Natural killer cell treated with Interleukin-12 subunit alpha and Interleukin-12 subunit beta and Interleukin-15 and Interleukin-18, amount 100 ng/mL, for 72 hours (primary cell): ENCODE results near the gene UBE2R2. TPM values are rescaled to one million over a fixed set of nuclear protein-coding genes. Genes with fewer than 3 reads are reported as not detected.
A peak's percentile ranks its signal among the peaks of the same experiment; 100 is the strongest.
"Not testable (repeated sequence)": the region's sequence is repeated elsewhere in the genome, so short reads cannot be mapped to it uniquely, and the experiment has no call there.

Experiments used
- ATAC-seq, 2 donors: fragments of 150-1000 bp; cut with Tn5 transposase in 1 of 2; sonication (Bioruptor Pico), chemical (Tn5 transposase) in 1 of 2; 2 replicates each; pipeline ENCODE4 v1.10.0; 2021
- DNase-seq: peaks from one replicate; pipeline ENCODE4 v3.0.0; 2022; ENCODE audit warnings: low spot score
- H3K27ac Mint-ChIP-seq, 2 donors: 1 replicate in 1 of 2; 2 replicates in 1 of 2; pipeline ENCODE4 v1.8.0; 2022; ENCODE audit warnings: mixed read lengths in 2 of 2, mild to moderate bottlenecking in 1 of 2, moderate library complexity in 1 of 2
- H3K27me3 Mint-ChIP-seq, 2 donors: 1 replicate in 1 of 2; 2 replicates in 1 of 2; pipeline ENCODE4 v1.8.0; 2022; ENCODE audit warnings: mixed read lengths in 2 of 2
- H3K36me3 Mint-ChIP-seq: one replicate; pipeline ENCODE4 v1.8.0; 2022; ENCODE audit warnings: mixed read lengths
- H3K4me1 Mint-ChIP-seq, 2 donors: 1 replicate in 1 of 2; 2 replicates in 1 of 2; pipeline ENCODE4 v1.8.0; 2022; ENCODE audit warnings: low read depth in 2 of 2, mixed read lengths in 2 of 2, mild to moderate bottlenecking in 1 of 2
- H3K4me3 Mint-ChIP-seq: one replicate; pipeline ENCODE4 v1.8.0; 2022; ENCODE audit warnings: mixed read lengths
- H3K9me3 Mint-ChIP-seq: 2 replicates; pipeline ENCODE4 v1.8.0; 2022; ENCODE audit warnings: mixed read lengths
- total RNA-seq, 2 donors: library from RNA; stranded (reverse); gene quantifications; one replicate each; pipeline ENCODE4 v1.2.3, GENCODE V29; 2022

UBE2R2 gene
- total RNA-seq, 2 donors from 2014 or later = 37.5 to 40.0 TPM

DNA sequence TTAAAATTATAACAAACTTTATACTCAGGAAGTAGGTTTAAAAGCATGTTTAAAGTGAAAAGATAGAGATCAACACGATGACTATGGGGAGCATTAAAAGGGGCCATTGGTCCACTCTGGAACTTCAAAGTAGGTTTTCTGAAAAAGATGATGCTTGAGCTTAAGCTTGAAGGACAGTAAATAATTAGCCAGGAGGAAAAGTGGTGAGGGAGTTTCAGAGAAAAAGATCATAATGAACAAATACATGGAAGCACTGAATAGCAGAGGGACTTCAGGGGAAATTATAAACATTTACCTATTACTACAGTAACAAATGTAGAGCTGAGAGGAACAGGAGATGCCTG, 8.0 kb upstream of the UBE2R2 start:
- ATAC-seq, H3K27ac Mint-ChIP-seq, H3K36me3 Mint-ChIP-seq, DNase-seq, H3K9me3 Mint-ChIP-seq, H3K4me1 Mint-ChIP-seq, H3K4me3 Mint-ChIP-seq: not testable (repeated sequence)
- H3K27me3 Mint-ChIP-seq = peaks cover 2 to 17% of the 10 kb centered on the region in 2 donors

DNA sequence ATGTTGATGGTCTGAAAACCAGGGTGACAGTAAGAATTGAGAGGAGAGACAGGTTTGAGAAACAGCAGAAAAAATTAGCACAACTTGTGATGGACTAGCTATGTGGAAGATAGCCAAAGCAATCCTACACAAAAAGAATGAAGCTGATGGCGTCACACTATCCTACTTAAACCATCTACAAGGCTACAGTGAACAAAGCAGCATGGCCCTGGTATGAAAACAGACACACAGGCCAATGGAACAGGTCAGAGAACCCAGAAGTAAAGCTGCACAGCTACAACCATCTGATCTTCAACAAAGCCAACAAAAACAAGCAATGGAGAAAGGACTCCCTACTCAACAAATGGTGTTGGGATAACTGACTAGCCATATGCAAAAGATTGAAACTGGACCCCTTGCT, 7.5 kb upstream of the UBE2R2 start:
- peaks cover 8 to 10% of the 10 kb centered on the region in 2 donors for H3K4me1 Mint-ChIP-seq

DNA sequence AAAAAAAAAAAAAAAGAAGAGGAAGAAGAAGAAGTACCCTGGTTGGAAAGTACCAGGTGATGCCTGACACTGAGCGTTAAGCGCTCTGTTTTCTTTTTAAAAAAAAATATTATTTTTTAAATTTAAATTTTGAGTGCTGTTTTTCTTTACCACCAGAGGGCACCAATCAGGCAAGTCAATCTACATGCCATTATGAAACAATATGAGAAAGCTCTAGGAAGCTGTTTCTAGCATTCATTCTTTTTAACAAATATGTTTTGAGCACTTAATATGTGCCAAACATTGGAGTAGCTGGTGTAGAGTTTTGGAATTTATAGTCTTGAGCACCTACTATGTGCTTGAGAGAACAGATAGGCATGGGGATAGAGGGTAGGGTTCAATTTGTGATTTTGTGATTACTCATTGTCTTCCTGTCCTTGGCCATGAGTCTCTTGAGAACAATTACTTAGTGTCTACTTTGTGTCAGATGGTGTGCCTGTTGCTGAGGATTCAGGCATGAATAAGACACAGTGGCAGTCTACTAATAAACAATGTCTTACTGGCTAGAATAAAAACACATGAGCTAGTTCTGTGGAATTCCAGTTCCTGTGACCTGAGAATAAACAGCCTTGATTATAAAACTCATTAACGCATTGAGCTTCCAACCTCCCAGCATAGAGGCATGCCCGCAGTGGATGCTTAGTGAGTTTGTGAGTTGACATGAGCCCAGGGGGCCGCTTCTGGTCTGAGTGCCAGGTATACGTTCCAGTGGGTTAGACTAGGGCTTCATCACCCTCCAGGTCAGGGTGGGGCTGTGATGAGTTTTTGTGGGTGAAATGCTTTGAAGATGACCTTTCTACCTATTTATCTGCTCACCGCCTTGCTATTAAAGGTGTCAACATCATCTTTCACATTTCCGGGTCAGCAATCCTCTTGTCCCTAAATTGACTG, 3.0 kb upstream of the UBE2R2 start:
- DNase-seq = no peak
- Mint-ChIP-seq H3K9me3 (no peaks in the 10 kb centered on the region), H3K27me3 (peaks cover 0 to 5% of the 10 kb centered on the region in 2 donors), H3K4me3 (peak overlapping the region; percentile 8), H3K4me1 (peaks cover 32 to 37% of the 10 kb centered on the region in 2 donors), H3K27ac (peak overlapping the region; percentile 75 to 88), H3K36me3 (peaks cover 7% of the 10 kb centered on the region)
- ATAC-seq = no peak

More for the DNA sequence above, 7.5 kb upstream of the UBE2R2 start:
- Mint-ChIP-seq H3K27me3 (peaks cover 2 to 15% of the 10 kb centered on the region in 2 donors), H3K36me3 (no peaks in the 10 kb centered on the region), H3K9me3 (no peaks in the 10 kb centered on the region), H3K27ac (no peak overlapping the region), H3K4me3 (no peak overlapping the region)
- ATAC-seq (no peak), DNase-seq (no peak)

DNA sequence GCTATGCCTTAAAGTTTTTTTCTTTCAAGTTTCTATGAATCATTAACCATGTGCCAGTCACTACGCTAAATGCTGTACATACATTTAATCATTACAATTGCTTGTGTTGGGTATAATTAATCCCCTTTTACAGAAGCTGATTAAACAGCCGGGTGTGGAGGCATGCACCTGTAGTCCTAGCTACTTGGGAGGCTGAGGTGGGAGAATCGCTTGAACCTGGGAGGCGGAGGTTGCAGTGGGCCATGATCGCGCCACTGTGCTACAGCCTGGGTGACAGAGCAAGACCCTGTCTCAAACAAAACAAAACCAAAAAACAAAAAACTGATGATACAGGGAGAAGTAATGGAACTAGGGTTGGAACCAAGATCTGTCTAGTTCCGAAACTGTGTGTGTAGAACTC, 1.2 kb upstream of the UBE2R2 start:
- peaks cover 41 to 49% of the 10 kb centered on the region in 2 donors for H3K4me1 Mint-ChIP-seq
- DNase-seq = no peak
- peak overlapping the region; percentile 87 for H3K4me3 Mint-ChIP-seq
- H3K27ac Mint-ChIP-seq = peak overlapping the region; percentile 88 to 89
- H3K36me3 Mint-ChIP-seq = peaks cover 7% of the 10 kb centered on the region
- ATAC-seq = no peak
- no peaks in the 10 kb centered on the region for H3K9me3 Mint-ChIP-seq
- H3K27me3 Mint-ChIP-seq = no peaks in the 10 kb centered on the region

DNA sequence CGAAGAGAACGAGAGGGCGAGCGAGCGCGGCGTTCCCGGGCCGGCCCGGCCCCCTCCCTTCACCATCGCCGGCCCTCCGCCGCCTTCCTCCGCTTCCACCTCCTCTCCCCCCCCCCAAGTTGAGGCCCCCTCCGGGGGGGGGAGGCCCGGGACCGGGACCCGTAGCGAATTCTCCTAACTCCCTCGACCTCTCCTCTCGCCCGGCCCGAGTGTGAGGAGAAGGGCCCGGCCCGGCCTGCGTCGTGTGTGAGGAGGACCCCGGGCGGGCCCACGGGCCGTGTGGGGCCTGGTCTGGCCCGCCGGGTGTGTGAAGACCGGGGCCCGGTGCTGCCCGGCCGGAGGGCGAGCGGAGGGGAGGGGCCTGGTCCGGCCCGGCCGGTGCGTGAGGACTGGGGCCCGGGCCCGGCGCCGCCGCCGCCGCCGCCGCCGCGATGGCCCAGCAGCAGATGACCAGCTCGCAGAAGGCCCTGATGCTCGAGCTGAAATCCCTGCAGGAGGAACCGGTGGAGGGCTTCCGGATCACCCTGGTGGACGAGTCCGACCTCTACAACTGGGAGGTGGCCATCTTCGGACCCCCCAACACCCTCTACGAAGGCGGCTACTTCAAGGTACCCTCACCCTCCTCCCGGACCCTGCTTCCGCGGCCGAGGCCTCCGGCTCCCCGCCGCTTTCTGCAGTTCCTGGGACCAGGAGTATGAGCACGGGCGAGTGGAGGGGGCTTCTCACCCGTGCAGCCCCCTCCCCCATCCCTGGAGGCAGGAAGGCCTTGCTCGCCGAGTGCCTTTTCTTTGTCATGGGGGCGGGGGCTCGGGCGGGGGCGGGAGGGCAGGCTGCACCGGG, 587 bp downstream of the UBE2R2 start:
- Mint-ChIP-seq H3K27ac (peak overlapping the region; percentile 88 to 92), H3K4me1 (peaks cover 47 to 54% of the 10 kb centered on the region in 2 donors), H3K9me3 (no peaks in the 10 kb centered on the region), H3K36me3 (peaks cover 7% of the 10 kb centered on the region), H3K27me3 (no peaks in the 10 kb centered on the region), H3K4me3 (peak overlapping the region; percentile 87)
- ATAC-seq = peak; percentile 41 to 53
- DNase-seq = peak; percentile 72

DNA sequence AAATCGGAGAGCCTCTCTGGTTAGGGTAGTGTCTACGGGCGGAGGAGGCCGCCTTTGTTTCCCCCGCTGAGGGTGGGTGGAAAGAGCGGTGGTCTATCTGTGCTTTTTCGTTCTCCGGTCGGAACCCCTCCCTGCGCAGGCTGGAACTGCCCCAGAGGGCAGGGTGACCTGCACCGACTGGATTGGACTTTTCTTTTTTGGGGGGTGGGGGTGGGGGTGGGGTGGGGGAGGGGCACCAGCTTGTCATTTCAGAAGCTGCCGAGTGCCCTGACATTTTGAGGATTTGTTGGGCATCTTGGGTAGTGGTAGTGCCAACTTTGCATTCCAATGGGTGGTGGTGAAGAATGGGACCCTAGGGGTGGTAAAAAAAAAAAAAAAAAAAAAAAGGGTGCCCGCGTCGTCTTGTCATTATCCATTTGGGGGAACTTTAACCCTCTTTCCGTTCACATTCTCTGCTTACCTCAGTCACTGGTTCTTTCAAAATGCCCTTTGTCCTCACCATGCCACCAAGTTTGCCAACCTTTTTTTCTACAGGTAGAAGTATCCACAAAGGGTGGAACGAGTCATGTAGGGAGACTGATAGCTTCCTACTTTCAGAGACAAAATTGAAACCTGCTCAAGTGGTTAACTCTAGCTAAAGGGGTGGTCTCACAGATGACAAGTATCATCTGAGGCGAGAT, 1.3 kb downstream of the UBE2R2 start:
- H3K9me3 Mint-ChIP-seq = no peaks in the 10 kb centered on the region
- ATAC-seq = peak; percentile 2 to 17
- H3K27me3 Mint-ChIP-seq = no peaks in the 10 kb centered on the region

DNA sequence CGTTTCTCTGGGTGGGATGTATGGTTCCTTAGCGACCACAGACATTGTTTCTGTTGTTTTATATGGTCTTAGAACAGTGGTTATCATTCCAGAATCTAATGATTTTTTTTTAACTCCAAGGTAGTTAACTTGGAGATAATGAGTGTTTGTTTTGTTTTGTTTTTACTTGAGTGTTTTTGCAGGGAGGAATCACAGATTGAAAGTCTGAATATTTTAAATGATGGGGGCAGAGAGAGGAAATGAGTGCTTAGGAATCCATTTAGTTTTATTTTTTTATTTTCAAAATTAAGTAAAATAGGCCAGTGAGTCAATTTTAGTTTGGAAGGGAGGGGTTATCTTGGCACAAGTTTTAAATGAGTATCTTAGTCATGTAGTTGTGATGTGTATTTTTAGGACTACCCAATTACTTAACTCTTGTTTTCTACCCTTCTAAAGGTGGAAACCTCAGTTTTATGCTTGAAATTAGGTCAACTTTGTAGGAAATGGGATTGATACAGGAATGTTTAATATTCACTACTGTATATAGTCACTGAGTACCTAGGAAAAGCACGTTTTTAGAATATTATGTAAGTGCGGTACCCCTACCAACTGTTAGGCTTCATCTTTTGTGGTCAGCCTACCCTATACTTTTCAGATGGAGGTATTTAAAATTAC, 2.0 kb downstream of the UBE2R2 start:
- no peaks in the 10 kb centered on the region for H3K27me3 Mint-ChIP-seq
- ATAC-seq = no peak
- no peak for DNase-seq
- peaks cover 44 to 49% of the 10 kb centered on the region in 2 donors for H3K4me1 Mint-ChIP-seq
- H3K4me3 Mint-ChIP-seq = peak overlapping the region; percentile 83
- peak overlapping the region; percentile 69 to 92 for H3K27ac Mint-ChIP-seq
- H3K36me3 Mint-ChIP-seq = peaks cover 7% of the 10 kb centered on the region
- no peaks in the 10 kb centered on the region for H3K9me3 Mint-ChIP-seq

More for the DNA sequence above, 1.3 kb downstream of the UBE2R2 start:
- Mint-ChIP-seq H3K4me1 (peaks cover 47 to 54% of the 10 kb centered on the region in 2 donors), H3K36me3 (peaks cover 7% of the 10 kb centered on the region), H3K4me3 (peak overlapping the region; percentile 83), H3K27ac (peak overlapping the region; percentile 69 to 92)
- no peak for DNase-seq

DNA sequence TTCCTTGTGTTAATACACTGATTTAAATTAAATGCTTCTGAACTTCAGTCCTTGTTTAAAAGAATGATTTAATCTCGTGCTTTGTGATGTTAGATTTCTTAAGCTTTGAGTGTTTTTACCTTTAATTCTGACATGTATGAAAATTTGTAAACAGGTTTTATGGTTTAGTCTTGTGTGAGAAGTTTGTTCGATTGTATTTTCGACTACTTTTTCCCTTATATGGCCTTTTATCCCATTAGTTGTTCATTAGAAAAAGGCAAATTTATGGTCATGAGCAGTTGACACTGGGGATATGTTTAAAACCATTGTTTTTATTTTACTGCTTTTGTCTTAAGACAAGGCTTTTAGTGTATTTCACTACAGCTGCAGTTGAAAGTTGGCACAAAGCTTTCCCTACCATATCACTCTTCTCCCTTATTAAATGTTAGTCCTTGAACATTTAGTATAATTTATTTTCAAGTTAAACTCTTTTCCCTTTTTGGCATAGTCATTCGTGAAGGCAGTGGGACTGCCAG, 3.3 kb downstream of the UBE2R2 start:
- H3K4me3 Mint-ChIP-seq = peak overlapping the region; percentile 83
- no peaks in the 10 kb centered on the region for H3K9me3 Mint-ChIP-seq
- peak overlapping the region; percentile 50 to 92 for H3K27ac Mint-ChIP-seq
- no peak for DNase-seq
- no peaks in the 10 kb centered on the region for H3K27me3 Mint-ChIP-seq
- peaks cover 33 to 36% of the 10 kb centered on the region in 2 donors for H3K4me1 Mint-ChIP-seq
- peaks cover 7% of the 10 kb centered on the region for H3K36me3 Mint-ChIP-seq
- ATAC-seq = no peak

DNA sequence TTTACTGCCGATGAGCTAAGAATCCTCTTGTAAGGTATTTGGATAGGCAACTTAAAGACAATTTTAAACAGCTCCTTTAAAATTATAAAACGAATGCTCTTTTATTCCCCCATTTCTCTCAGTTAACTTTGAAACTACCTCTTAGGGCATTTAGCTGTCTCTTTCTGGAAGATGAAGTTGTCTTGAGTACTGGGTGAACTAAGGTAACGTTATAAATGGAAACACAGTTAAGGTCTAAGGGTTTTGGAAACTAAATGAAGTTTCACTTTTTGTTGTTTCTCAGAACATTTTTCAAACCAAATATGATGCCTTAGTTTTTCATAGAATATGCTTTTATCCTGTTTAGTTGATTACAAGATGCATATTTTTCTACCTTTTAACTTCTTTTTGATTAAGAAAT, 6.8 kb downstream of the UBE2R2 start:
- DNase-seq (no peak), ATAC-seq (no peak)
- Mint-ChIP-seq H3K27ac (no peak overlapping the region), H3K36me3 (peaks cover under 1% of the 10 kb centered on the region), H3K4me1 (peaks cover 17 to 18% of the 10 kb centered on the region in 2 donors), H3K9me3 (no peaks in the 10 kb centered on the region), H3K27me3 (no peaks in the 10 kb centered on the region), H3K4me3 (no peak overlapping the region)

DNA sequence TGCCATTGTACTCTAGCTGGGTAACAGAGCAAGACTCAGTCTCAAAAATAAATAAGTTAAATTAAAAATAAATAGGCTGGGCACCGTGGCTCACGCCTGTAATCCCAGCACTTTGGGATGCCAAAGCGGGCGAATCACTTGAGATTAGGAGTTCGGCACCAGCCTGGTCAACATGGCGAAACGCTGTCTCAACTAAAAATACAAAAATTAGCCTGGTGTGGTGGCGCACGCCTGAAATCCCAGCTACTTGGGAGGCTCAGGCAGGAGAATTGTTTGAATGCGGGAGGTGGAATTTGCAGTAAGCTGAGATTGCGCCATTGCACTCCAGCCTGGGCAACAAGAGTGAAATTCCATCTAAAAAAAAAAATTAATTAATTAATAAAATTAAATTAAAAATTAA, 10.3 kb downstream of the UBE2R2 start:
- not testable (repeated sequence) for H3K27ac Mint-ChIP-seq, H3K27me3 Mint-ChIP-seq, H3K9me3 Mint-ChIP-seq, ATAC-seq, H3K36me3 Mint-ChIP-seq, H3K4me1 Mint-ChIP-seq, H3K4me3 Mint-ChIP-seq, DNase-seq

DNA sequence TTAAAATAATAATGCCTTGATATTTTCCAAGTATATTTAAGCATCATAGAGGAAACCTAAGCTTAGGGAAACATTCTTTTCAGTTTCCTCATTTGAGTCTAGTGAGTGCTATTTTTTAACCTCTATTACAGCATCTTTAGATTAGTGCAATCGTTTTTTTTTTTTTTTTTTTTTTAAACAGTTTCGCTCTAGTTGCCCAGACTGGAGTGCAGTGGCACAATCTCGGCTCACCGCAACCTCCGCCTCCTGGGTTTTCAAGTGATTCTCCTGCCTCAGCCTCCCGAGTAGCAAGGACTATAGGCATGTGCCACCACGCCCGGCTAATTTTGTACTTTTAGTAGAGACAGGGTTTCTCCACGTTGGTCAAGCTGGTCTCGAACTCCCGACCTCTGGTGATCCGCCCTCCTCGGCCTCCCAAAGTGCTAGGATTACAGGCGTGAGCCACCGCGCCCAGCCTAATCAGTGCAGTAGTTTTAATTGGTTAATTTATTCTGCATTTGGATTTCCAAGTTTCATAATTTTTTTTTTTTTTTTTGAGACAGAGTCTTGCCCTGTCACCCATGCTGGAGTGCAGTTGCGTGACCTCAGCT, 12.8 kb downstream of the UBE2R2 start:
- not testable (repeated sequence) for ATAC-seq, H3K36me3 Mint-ChIP-seq, H3K27me3 Mint-ChIP-seq, H3K4me3 Mint-ChIP-seq, DNase-seq, H3K4me1 Mint-ChIP-seq, H3K27ac Mint-ChIP-seq, H3K9me3 Mint-ChIP-seq

DNA sequence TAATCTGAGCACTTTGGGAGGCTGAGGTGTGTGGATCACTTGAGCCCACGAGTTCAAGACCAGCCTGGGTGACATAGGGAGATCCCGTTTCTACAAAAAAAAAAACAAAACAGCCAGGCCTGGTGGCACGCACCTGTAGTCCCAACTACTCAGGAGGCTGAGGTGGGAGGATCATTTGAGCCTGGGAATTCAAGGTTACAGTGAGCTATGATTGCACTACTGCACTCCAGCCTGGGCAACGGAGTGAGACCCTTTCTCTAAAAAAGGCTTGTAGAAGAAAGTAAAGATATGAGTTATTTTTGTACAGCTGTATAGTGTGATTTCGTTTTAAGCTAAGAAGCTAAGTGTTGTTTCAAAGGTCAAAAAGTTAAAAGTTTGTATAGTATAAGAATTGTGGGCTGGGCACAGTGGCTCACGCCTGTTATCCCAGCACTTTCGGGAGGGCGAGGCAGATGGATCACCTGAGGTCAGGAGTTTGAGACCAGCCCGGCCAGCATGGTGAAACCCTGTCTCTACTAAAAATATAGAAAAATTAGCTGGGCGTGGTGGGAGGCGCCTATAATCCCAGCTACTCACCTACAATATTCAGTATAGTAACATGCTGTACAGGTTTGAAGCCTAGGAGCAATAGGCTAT, 18.8 kb downstream of the UBE2R2 start:
- H3K27ac Mint-ChIP-seq = peak overlapping the region; percentile 85 to 98
- no peaks in the 10 kb centered on the region for H3K36me3 Mint-ChIP-seq
- H3K27me3 Mint-ChIP-seq = no peaks in the 10 kb centered on the region
- H3K4me1 Mint-ChIP-seq = peaks cover 44 to 53% of the 10 kb centered on the region in 2 donors
- DNase-seq (no peak), ATAC-seq (peak in 1 of 2 donors; percentile 26)
- H3K4me3 Mint-ChIP-seq = peak overlapping the region; percentile 86
- no peaks in the 10 kb centered on the region for H3K9me3 Mint-ChIP-seq
